Endothelial cell of umbilical vein (primary cell): ENCODE measurements around the gene TRNT1. TPM values are rescaled to one million over a fixed set of nuclear protein-coding genes. Genes with fewer than 3 reads are reported as not detected.

ENCODE experiments used
- BruUV-seq: library from RNA; stranded (reverse); fragments of 400-500 nt; replicated peaks from 2 replicates; lab custom pipeline; 2021; lab: Mats Ljungman, UMichigan
- CTCF ChIA-PET: fragments of 300-600, 350-600 bp; sonication (Branson Sonifier 250); formaldehyde crosslinking; loops from one replicate; lab custom pipeline; 2021; ENCODE audit warnings: antibody characterized with exemption, inconsistent platforms; lab: Charles Lee
- POLR2A ChIA-PET: fragments of 300-600, 350-600 bp; sonication (Branson Sonifier 250); formaldehyde crosslinking; loops from one replicate; lab custom pipeline; 2021; ENCODE audit warnings: antibody characterized with exemption, inconsistent platforms; lab: Charles Lee
- DNase-seq: peaks from one replicate; pipeline ENCODE4 v3.0.0-alpha.2; 2011; ENCODE audit warnings: low read depth, low spot score
- FAIRE-seq: peaks from 2 replicates; lab custom pipeline; 2011; peaks lifted over from hg19 to GRCh38; lab: Jason Lieb, UNC
- H2AFZ ChIP-seq: 2 replicates; pipeline ENCODE4 v1.6.0; 2012; ENCODE audit warnings: low read depth, low read length, control low read depth, inconsistent platforms
- H3K27ac ChIP-seq: 2 replicates; pipeline ENCODE4 v1.5.1; 2011; ENCODE audit warnings: low read depth, mild to moderate bottlenecking, control low read depth, low read length, moderate library complexity; ENCODE audit not compliant: insufficient read depth
- H3K27me3 ChIP-seq, 2 experiments: 2 replicates each; pipeline versions ENCODE4 v1.6.0 to v1.6.1; 2011; ENCODE audit warnings: low read length in 2 of 2, mixed read lengths in 1 of 2; ENCODE audit not compliant: control insufficient read depth in 2 of 2, insufficient read depth in 2 of 2
- H3K36me3 ChIP-seq, 2 experiments: 2 replicates in 1 of 2; 3 replicates in 1 of 2; pipeline ENCODE4 v1.5.1; 2011; ENCODE audit warnings: low read length in 2 of 2, mild to moderate bottlenecking in 1 of 2, moderate library complexity in 1 of 2; ENCODE audit not compliant: control insufficient read depth in 2 of 2, insufficient read depth in 2 of 2; ENCODE audit errors: extremely low read depth in 1 of 2
- H3K4me1 ChIP-seq: 3 replicates; pipeline ENCODE4 v1.5.1; 2011; ENCODE audit warnings: mild to moderate bottlenecking, low read length; ENCODE audit not compliant: control insufficient read depth, insufficient read depth; ENCODE audit errors: extremely low read depth
- H3K4me2 ChIP-seq: 2 replicates; pipeline ENCODE4 v1.6.1; 2011; ENCODE audit warnings: low read length, control low read depth, mixed read lengths; ENCODE audit not compliant: insufficient read depth
- H3K4me3 ChIP-seq, 3 experiments: fragments of 200-600 bp in 1 of 3; sonication (generic), shearing (Covaris generic) in 1 of 3; replicated peaks in 1 of 3; 2 replicates each; pipeline ENCODE4 v1.5.1; 2011 to 2016; ENCODE audit warnings: control low read depth in 3 of 3, low read length in 3 of 3, mild to moderate bottlenecking in 2 of 3, inconsistent platforms in 1 of 3, low read depth in 1 of 3, moderate library complexity in 1 of 3; ENCODE audit not compliant: insufficient read depth in 1 of 3
- H3K79me2 ChIP-seq: 2 replicates; pipeline ENCODE4 v1.6.0; 2012; ENCODE audit warnings: low read length, inconsistent platforms; ENCODE audit not compliant: control insufficient read depth, insufficient read depth
- H3K9ac ChIP-seq: replicated peaks from 2 replicates; pipeline ENCODE3; 2011; ENCODE audit warnings: low read length, control low read depth; ENCODE audit not compliant: insufficient read depth; ENCODE audit errors: extremely low read depth
- H3K9me1 ChIP-seq: replicated peaks from 3 replicates; pipeline ENCODE4 v1.6.0; 2011; ENCODE audit warnings: mild to moderate bottlenecking, low read length; ENCODE audit not compliant: control insufficient read depth, insufficient read depth; ENCODE audit errors: extremely low read depth
- H3K9me3 ChIP-seq: replicated peaks from 2 replicates; pipeline ENCODE4 v1.5.1; 2012; ENCODE audit warnings: low read length, inconsistent platforms; ENCODE audit not compliant: control insufficient read depth, insufficient read depth
- H4K20me1 ChIP-seq: replicated peaks from 2 replicates; pipeline ENCODE3; 2011; ENCODE audit warnings: mild to moderate bottlenecking, low read length; ENCODE audit not compliant: control insufficient read depth, insufficient read depth; ENCODE audit errors: extremely low read depth
- EZH2 ChIP-seq: IDR thresholded peaks from 2 replicates; pipeline ENCODE4 v1.6.1; 2012; ENCODE audit warnings: borderline replicate concordance, low read depth, mild to moderate bottlenecking, moderate library complexity, low read length, inconsistent platforms; ENCODE audit not compliant: severe bottlenecking
- FOS ChIP-seq: IDR thresholded peaks from 2 replicates; pipeline ENCODE4 v1.6.1; 2011; ENCODE audit warnings: mild to moderate bottlenecking, low read length, moderate library complexity, borderline replicate concordance; ENCODE audit not compliant: insufficient read depth
- GATA2 ChIP-seq: IDR thresholded peaks from 2 replicates; pipeline ENCODE4 v1.7.0; 2011; ENCODE audit warnings: low read depth, mild to moderate bottlenecking, moderate library complexity, mixed read lengths, low read length; ENCODE audit not compliant: insufficient read length, insufficient read depth
- JUN ChIP-seq: IDR thresholded peaks from 2 replicates; pipeline ENCODE4 v1.6.1; 2011; ENCODE audit warnings: borderline replicate concordance, low read depth; ENCODE audit not compliant: insufficient read length, insufficient read depth
- dilution Hi-C: fragments of 300-500 bp; cut with MboI; formaldehyde crosslinking; loops from one replicate; pipeline ENCODE4 v1.15.0; 2019; ENCODE audit warnings: low sequenced_read_pairs; ENCODE audit not compliant: extremely low pct_ligation_motif_present
- intact Hi-C: fragments of 100-400 bp; cut with micrococcal nuclease; formaldehyde crosslinking; loops from one replicate; pipeline ENCODE4 v1.10.0; 2022
- polyA plus RNA-seq, 4 experiments: library from polyadenylated mRNA; depleted of rRNA in 3 of 4; stranded (reverse) in 3 of 4; unstranded in 1 of 4; fragments of >200 nt; gene quantifications; 2 replicates each; pipeline versions ENCODE4 v1.2.1 to v1.2.3, GENCODE V29; 2011 to 2012; ENCODE audit warnings: missing spikeins in 1 of 4
- total RNA-seq: library from RNA; stranded (reverse); gene quantifications from 2 replicates; pipeline ENCODE4 v1.2.3, GENCODE V29; 2021

TRNT1 gene
- total and polyA plus RNA-seq, 2 donors (not counting 3 experiments of a cell fraction or from before 2014, with no cell fraction given) = 4.6 to 21.3 TPM

- H3K36me3 ChIP-seq = no peaks in the 10 kb centered on the region
- intact Hi-C loops = no loop called here
- H3K4me2 ChIP-seq = no peak overlapping the region
- CTCF ChIA-PET = no interaction called here
- no peaks in the 10 kb centered on the region for H3K9me1 ChIP-seq
- FAIRE-seq (no peak), DNase-seq (no peak)
- POLR2A ChIA-PET = no interaction called here
- H3K9ac ChIP-seq = no peak overlapping the region
- no peak overlapping the region for H3K27ac ChIP-seq
- no peak overlapping the region for H2AFZ ChIP-seq
- H3K4me1 ChIP-seq = no peaks in the 10 kb centered on the region
- H3K4me3 ChIP-seq = no peak overlapping the region
- no peaks in the 10 kb centered on the region for H3K27me3 ChIP-seq
- dilution Hi-C loops = no loop called here
- no peaks in the 10 kb centered on the region for H3K79me2 ChIP-seq
- BruUV-seq = no TSS peak
- peaks cover 2% of the 10 kb centered on the region for H3K9me3 ChIP-seq
- TF ChIP-seq FOS = no peak
- TF ChIP-seq JUN = no peak
- no peak for TF ChIP-seq EZH2
- no peak for TF ChIP-seq GATA2
- no peaks in the 10 kb centered on the region for H4K20me1 ChIP-seq
Observed at GRCh38 chr3:3089017-3089416, 37.7 kb upstream of the TRNT1 start.

- Histone ChIP-seq H3K4me2 (no peak overlapping the region), H3K9me1 (no peaks in the 10 kb centered on the region), H4K20me1 (no peaks in the 10 kb centered on the region), H3K9me3 (no peaks in the 10 kb centered on the region), H3K9ac (no peak overlapping the region), H3K4me3 (no peak overlapping the region), H3K27me3 (no peaks in the 10 kb centered on the region), H3K4me1 (no peaks in the 10 kb centered on the region), H2AFZ (no peak overlapping the region), H3K79me2 (no peaks in the 10 kb centered on the region), H3K36me3 (no peaks in the 10 kb centered on the region), H3K27ac (no peak overlapping the region)
- no TSS peak for BruUV-seq
- intact Hi-C loops (no loop called here), dilution Hi-C loops (no loop called here)
- no peak for TF ChIP-seq GATA2
- ChIA-PET CTCF (no interaction called here), POLR2A (no interaction called here)
- FAIRE-seq = no peak
- DNase-seq = no peak
Observed at GRCh38 chr3:3097958-3098357, 28.8 kb upstream of the TRNT1 start.
